Lower leg skin (tissue), 4 donors: ENCODE measurements around the gene RGS9. TPM values are rescaled to one million over a fixed set of nuclear protein-coding genes. Genes with fewer than 3 reads are reported as not detected.
A peak's percentile ranks its signal among the peaks of the same experiment; 100 is the strongest.

Experiments used
- DNase-seq, 2 donors: peaks; one replicate each; pipeline ENCODE4 v3.0.0-alpha.2; 2019; ENCODE audit warnings: low spot score in 2 of 2
- H3K4me3 ChIP-seq: fragments of 200-600 bp; sonication (generic); 2 replicates; pipeline ENCODE4 v1.5.1; 2017; ENCODE audit warnings: mild to moderate bottlenecking, low read depth; ENCODE audit not compliant: poor library complexity, severe bottlenecking
- CTCF ChIP-seq, 3 donors: fragments of 450-650 bp; IDR thresholded peaks; one replicate each; pipeline ENCODE4 v1.5.1; 2016; ENCODE audit warnings: antibody characterized with exemption in 3 of 3, mild to moderate bottlenecking in 3 of 3, moderate library complexity in 2 of 3
- POLR2A ChIP-seq, 2 donors: fragments of 450-650 bp; IDR thresholded peaks; one replicate each; pipeline ENCODE4 v1.6.1; 2016 to 2017; ENCODE audit warnings: antibody characterized with exemption in 2 of 2, mild to moderate bottlenecking in 1 of 2, moderate library complexity in 1 of 2
- WGBS, 2 donors: methylation state at CpG; one replicate each; pipeline ENCODE4 v1.1.5; 2018; 5-methylcytosine and 5-hydroxymethylcytosine counted together
- intact Hi-C: fragments of 100-400 bp; cut with DNase I; formaldehyde crosslinking; loops from one replicate; pipeline ENCODE4 v1.15.0; 2023; ENCODE audit warnings: low total_unique reads
- total RNA-seq, 4 donors: library from RNA; depleted of rRNA; stranded (reverse); fragments of >200 nt; gene quantifications; one replicate each; pipeline ENCODE4 v1.1.0, GENCODE V29; 2016

RGS9 gene
- total RNA-seq, 4 donors from 2014 or later = 1.4 to 8.9 (median 4.6) TPM

- peak in 1 of 2 donors; percentile 31 for DNase-seq
- intact Hi-C loops = no loop called here
- H3K4me3 ChIP-seq = no peak overlapping the region
- WGBS, 2 donors = 94 to 100% methylated on average over 2 of the region's 2 CpGs
- TF ChIP-seq CTCF (IDR thresholded peaks at IDR 0.05) (no peak), POLR2A (IDR thresholded peaks at IDR 0.05) (no peak)
Measured at GRCh38 chr17:65249774-65250173, 112.6 kb downstream of the RGS9 start.

GRCh38 chr17:65254166-65254565 is 117.0 kb downstream of the RGS9 start:
- TF ChIP-seq CTCF (IDR thresholded peaks at IDR 0.05) (no peak), POLR2A (IDR thresholded peaks at IDR 0.05) (no peak)
- no peak overlapping the region for H3K4me3 ChIP-seq
- 39 to 58% methylated on average over 1 of the region's 1 CpG for WGBS, 2 donors
- intact Hi-C loops = no loop called here
- DNase-seq = peak in 1 of 2 donors; percentile 40

- DNase-seq = peak in 1 of 2 donors; percentile 31
- H3K4me3 ChIP-seq = no peak overlapping the region
- TF ChIP-seq CTCF (IDR thresholded peaks at IDR 0.05) = no peak
- TF ChIP-seq POLR2A (IDR thresholded peaks at IDR 0.05) = no peak
- intact Hi-C loops = no loop called here
- 75 to 82% methylated on average over 5 of the region's 5 CpGs for WGBS, 2 donors
Measured at GRCh38 chr17:65259281-65259680, 122.1 kb downstream of the RGS9 start.

GRCh38 chr17:65259696-65260485 is 122.7 kb downstream of the RGS9 start:
- intact Hi-C loops = no loop called here
- TF ChIP-seq POLR2A (IDR thresholded peaks at IDR 0.05) (no peak), CTCF (IDR thresholded peaks at IDR 0.05) (no peak)
- peak in 1 of 2 donors; percentile 3 for DNase-seq
- H3K4me3 ChIP-seq = no peak overlapping the region
- WGBS, 2 donors = 82 to 86% methylated on average over 7 of the region's 7 CpGs

GRCh38 chr17:65260626-65261025 is 123.5 kb downstream of the RGS9 start:
- DNase-seq = peak in 1 of 2 donors; percentile 29
- 80 to 88% methylated on average over 2 of the region's 2 CpGs for WGBS, 2 donors
- intact Hi-C loops = no loop called here
- H3K4me3 ChIP-seq = no peak overlapping the region
- no peak for TF ChIP-seq CTCF (IDR thresholded peaks at IDR 0.05)
- TF ChIP-seq POLR2A (IDR thresholded peaks at IDR 0.05) = no peak
